22Rv1 (cell line): ENCODE measurements around the gene RAI1.

Experiments used
- H3K27ac ChIP-seq: fragments of 450-650 bp; 2 replicates; pipeline ENCODE4 v1.5.1; 2017
- ZFX ChIP-seq: fragments of 450-650 bp; IDR thresholded peaks from 2 replicates; pipeline ENCODE4 v1.6.1; 2017; ENCODE audit warnings: antibody characterized with exemption, borderline replicate concordance
- TF ChIP-seq, protein P1 (sequence below): fragments of 450-650 bp; IDR thresholded peaks from 2 replicates; pipeline ENCODE4 v1.5.1; 2017; ENCODE audit warnings: mild to moderate bottlenecking

Gene RAI1

DNA sequence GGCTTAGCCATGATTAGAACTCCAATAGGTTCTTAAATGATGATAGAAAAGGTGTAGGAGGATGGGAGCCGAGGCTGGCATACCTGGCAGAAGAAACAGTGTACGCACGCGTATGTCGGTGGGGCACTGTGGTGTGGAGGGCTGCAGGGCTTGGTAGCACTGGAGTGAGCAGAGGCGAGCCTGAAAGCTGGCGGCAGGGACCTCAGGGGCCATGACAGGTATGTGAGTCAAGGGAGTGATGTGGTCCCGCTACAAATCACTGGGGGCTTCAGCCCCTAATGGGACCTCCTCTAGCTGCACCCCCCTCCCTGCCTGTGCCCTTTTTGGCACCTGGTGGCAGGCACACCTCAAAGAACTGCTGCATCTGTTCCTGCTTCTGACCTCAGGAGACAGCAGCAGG lies 67.3 kb downstream of the RAI1 start:
- no peak overlapping the region for H3K27ac ChIP-seq
- no peak for TF ChIP-seq ZFX
- TF ChIP-seq, protein P1, sequence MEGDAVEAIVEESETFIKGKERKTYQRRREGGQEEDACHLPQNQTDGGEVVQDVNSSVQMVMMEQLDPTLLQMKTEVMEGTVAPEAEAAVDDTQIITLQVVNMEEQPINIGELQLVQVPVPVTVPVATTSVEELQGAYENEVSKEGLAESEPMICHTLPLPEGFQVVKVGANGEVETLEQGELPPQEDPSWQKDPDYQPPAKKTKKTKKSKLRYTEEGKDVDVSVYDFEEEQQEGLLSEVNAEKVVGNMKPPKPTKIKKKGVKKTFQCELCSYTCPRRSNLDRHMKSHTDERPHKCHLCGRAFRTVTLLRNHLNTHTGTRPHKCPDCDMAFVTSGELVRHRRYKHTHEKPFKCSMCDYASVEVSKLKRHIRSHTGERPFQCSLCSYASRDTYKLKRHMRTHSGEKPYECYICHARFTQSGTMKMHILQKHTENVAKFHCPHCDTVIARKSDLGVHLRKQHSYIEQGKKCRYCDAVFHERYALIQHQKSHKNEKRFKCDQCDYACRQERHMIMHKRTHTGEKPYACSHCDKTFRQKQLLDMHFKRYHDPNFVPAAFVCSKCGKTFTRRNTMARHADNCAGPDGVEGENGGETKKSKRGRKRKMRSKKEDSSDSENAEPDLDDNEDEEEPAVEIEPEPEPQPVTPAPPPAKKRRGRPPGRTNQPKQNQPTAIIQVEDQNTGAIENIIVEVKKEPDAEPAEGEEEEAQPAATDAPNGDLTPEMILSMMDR: no peak

DNA sequence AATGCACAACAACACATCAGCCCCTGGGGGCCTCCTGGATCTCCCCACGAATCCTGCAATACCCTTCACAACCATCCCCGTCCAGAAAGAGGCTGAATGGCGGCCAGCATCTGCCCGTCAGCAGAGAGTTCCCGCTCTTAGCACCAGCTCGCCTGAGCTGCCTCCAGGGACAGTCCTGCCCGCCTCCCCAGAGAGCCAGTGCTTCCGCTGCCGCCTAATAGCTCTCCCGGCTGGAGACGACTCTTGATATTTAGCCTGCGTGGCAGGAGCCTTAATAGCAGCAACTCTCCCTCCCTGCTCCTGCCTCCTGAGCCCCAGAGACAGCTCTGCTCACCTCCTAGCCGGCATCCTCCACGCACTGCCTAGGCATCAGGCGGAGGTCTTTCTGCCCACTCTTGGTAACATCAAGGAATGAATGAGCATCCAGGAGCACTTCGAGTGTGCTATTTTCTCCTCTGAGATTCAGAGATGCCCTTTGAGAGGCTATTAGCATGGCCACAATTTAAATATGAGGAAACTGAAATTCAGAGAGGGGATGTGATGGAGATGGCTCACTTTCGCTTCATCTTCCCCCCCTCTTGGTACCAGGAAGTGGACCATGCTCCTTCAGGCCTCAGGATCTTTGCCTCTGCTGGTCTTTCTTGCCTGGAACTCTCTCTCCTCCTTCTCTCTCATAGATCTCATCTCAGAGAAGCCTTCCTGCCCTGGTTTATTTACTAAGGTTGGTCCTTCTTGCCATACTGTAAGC lies 67.9 kb downstream of the RAI1 start:
- TF ChIP-seq, protein P1: no peak
- TF ChIP-seq ZFX: no peak
- no peak overlapping the region; the same call in 1 of the 2 replicates for H3K27ac ChIP-seq

DNA sequence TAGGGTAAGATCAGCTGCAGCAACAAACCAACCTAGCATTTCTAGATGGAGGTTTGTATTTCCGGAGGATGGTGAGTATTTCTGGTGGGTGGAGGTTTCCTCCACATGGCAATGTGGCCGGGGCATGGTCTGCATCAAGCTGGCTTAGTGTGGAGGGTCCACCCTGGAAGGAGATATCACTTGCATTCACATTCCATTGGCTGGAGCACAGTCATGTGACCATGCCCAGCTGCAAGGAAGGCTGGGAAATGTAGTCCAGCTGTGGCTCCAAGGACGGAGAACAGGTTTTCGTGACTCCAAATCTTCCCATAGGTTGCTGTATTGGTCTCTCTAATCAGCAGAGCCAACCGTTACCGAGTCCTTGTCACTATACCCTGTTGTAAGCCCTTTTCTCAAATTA lies 68.7 kb downstream of the RAI1 start:
- H3K27ac ChIP-seq: no peak overlapping the region
- TF ChIP-seq ZFX: no peak
- TF ChIP-seq, protein P1: no peak

DNA sequence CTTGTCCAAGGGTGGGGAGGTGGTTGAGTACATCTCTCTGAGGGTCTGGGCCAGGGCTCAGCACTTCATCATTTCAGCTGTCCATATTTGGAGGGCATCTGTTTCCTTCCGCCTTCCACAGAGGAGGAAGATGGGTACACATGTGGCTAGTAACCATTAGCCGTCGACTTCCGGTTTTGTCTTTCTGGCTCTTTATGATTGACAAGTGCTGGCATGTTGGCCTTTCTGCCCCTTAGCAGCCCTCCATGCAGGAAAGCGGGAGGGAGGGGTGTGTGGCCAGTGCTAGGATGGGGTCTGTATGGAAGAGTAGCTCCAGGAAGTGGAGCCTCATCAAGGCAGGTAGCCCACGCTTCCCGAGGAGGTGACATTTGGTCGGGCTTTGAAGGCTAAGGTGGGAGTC lies 69.6 kb downstream of the RAI1 start:
- peak overlapping the region; percentile 64 for H3K27ac ChIP-seq
- TF ChIP-seq, protein P1: no peak
- TF ChIP-seq ZFX: no peak

DNA sequence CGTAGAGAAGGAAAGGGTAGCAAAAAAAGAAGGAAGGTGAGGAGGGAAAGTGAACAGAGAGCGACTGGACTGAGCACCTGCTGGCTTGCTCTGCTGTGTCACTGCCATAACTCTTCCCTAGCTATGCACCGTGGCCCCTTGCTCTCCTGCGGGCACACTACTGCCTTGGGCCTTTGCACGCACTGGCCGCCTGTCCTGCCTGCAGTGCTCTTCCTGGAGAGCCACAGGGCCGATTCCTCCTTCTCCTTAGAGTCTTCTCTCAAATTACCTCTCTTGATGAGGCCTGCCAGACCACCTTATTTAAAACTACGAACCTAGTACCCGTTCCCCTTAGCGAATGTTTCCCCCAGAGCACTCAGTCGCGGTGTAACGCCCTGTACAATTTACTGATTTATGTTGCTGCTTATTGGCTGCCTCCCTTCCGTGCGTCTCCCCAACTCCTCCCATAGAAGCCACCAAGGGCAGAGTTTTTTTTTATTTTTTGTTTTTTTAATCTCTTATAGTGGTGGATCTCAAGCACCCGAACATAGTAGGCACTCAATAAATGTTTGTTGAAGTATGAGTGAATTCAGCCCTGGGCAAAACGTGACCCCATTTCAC lies 70.3 kb downstream of the RAI1 start:
- H3K27ac ChIP-seq: peak overlapping the region; percentile 64
- TF ChIP-seq, protein P1: no peak
- TF ChIP-seq ZFX: no peak

DNA sequence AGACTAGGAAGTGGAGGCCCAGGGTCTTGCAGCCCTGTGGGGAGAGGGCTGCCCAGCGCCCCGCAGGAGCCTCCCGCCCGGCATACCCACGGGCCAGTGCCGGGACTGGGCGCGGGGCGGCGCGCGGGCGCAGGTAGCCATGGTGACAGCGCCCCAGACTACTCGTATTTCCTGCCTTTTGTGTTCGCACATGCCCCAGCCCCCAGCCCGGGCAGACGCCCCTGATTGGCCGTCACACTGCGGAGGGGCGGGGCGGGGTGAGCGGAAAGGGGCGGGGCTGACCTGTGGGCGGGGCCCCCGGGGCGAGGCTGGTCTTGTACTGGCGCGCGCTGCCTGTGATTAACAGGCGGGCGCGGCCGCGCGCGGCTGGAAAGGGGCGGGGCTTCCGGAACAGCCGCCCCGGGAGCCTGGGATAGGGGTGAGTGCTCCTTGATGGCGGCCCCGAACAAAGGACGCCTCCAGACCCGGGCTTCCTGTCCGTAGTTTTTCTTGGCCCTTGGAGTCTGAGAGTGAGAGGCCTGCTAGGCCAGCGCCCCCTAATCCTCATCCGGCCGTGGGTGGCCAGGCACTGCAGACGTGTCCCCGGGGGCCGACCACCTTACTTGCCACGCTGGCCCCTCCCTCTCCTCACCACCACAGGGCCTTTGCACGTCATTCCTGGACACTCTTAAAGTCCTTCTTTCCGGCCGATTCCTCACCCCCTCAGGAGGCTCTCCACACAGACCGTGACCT lies 71.0 kb downstream of the RAI1 start:
- TF ChIP-seq, protein P1: peak; percentile 69
- TF ChIP-seq ZFX: no peak
- H3K27ac ChIP-seq: peak overlapping the region; percentile 64
